HFF-Myc (cell line): Measurements from ENCODE around the gene UHMK1.

ENCODE experiments used
- DNase-seq: peaks from one replicate; pipeline ENCODE4 v3.0.0-alpha.2; 2011; ENCODE audit warnings: low read depth; ENCODE audit errors: extremely low read depth
- H3K4me3 ChIP-seq: replicated peaks from 2 replicates; pipeline ENCODE4 v1.5.1; 2011; ENCODE audit warnings: low read depth, mild to moderate bottlenecking, control low read depth, low read length
- TF ChIP-seq, protein P1 (sequence below): IDR thresholded peaks from 2 replicates; pipeline ENCODE4 v1.5.1; 2012; ENCODE audit warnings: mild to moderate bottlenecking, low read depth, low read length, control low read depth; ENCODE audit errors: missing control alignments

The UHMK1 gene

GRCh38 chr1:162471290-162471853 lies 26.2 kb upstream of the UHMK1 start:
- H3K4me3 ChIP-seq, result no peak overlapping the region
- no peak for DNase-seq
- TF ChIP-seq, protein P1, sequence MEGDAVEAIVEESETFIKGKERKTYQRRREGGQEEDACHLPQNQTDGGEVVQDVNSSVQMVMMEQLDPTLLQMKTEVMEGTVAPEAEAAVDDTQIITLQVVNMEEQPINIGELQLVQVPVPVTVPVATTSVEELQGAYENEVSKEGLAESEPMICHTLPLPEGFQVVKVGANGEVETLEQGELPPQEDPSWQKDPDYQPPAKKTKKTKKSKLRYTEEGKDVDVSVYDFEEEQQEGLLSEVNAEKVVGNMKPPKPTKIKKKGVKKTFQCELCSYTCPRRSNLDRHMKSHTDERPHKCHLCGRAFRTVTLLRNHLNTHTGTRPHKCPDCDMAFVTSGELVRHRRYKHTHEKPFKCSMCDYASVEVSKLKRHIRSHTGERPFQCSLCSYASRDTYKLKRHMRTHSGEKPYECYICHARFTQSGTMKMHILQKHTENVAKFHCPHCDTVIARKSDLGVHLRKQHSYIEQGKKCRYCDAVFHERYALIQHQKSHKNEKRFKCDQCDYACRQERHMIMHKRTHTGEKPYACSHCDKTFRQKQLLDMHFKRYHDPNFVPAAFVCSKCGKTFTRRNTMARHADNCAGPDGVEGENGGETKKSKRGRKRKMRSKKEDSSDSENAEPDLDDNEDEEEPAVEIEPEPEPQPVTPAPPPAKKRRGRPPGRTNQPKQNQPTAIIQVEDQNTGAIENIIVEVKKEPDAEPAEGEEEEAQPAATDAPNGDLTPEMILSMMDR, result no peak

DNA sequence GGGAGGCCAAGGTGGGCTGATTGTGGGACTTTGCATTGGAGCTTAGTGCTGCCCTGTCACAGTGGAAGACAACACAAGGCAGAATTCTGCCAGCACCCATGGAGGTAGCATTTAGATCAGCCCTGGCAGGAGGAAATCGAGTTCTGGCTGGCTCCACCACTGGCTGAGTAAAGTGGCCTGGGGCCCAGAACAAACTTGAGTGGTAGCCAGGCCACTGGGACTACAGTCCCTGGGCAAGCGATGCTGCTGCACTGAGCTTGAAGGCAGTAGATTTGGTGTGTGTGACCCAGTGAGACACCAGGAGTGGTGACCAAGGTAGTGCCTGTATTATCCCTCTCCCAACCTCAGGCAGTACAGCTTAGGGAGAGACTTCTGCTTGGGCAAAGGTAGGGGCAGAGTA lies 22.5 kb upstream of the UHMK1 start:
- no peak for DNase-seq
- TF ChIP-seq, protein P1, result no peak
- no peak overlapping the region for H3K4me3 ChIP-seq

- TF ChIP-seq, protein P1, result no peak
- no peak for DNase-seq
- no peak overlapping the region for H3K4me3 ChIP-seq
Measured at GRCh38 chr1:162475539-162476185, 22.0 kb upstream of the UHMK1 start.

GRCh38 chr1:162476620-162477019 lies 21.0 kb upstream of the UHMK1 start:
- no peak for DNase-seq
- H3K4me3 ChIP-seq, result no peak overlapping the region
- TF ChIP-seq, protein P1, result no peak

DNA sequence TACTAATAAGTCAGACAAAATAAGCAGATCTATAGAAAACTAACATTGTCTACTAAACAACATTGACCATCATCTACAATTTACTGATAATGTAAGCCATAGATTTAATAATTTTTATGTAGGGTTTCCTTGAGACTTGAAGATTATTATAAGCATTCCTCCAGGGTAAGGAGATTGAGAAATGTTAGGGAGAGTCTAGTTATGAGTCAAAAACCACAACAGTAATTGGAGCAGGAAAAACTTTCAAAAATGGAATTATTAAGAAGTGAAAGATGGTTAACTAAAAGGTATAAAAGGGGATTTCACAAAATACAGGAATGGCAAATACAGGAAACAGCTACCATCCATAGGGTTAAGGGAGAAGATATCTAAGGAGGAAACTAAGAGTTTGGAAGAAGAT lies 12.4 kb upstream of the UHMK1 start:
- no peak overlapping the region for H3K4me3 ChIP-seq
- DNase-seq, result no peak
- TF ChIP-seq, protein P1, result no peak

DNA sequence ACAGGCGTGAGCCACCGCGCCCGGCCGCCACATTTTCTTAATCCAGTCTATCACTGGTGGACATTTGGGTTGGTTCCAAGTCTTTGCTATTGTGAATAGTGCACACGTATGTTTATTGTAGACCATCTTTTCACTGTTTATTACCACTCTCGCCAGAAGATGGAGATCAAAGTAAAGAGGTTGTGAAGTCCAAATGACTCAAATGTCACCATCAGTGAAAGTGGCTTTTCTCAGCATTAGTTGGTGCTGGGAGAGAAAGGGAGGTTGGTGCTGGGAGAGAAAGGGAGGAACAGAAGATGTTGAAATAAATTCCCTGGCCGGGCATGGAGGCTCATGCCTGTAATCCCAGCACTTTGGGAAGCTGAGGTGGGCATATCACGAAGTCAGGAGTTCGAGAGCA lies 10.4 kb upstream of the UHMK1 start:
- H3K4me3 ChIP-seq, result no peak overlapping the region
- TF ChIP-seq, protein P1, result no peak
- no peak for DNase-seq
